ENCODE data around the gene CABCOCO1. TPM values are rescaled to one million over a fixed set of nuclear protein-coding genes. Genes with fewer than 3 reads are reported as not detected.

The CABCOCO1 gene
- total and polyA plus RNA-seq, 10 of the 15 experiments (the other 5 are each of a cell fraction or from before 2014, with no cell fraction given): not detected

- Histone ChIP-seq H3K4me2 (ENCODE audit: control insufficient read depth, insufficient read depth) (no peak overlapping the region), H3K4me1 (ENCODE audit: control insufficient read depth, insufficient read depth, low read length) (no peaks in the 10 kb centered on the region), H4K20me1 (ENCODE audit: control insufficient read depth, insufficient read depth) (no peaks in the 10 kb centered on the region), H3K27me3 (replicated peaks in 1 of 2; ENCODE audit: control insufficient read depth in 2 of 2, insufficient read depth in 2 of 2, low read length in 1 of 2) (no peaks in the 10 kb centered on the region), H3K9ac (ENCODE audit: control insufficient read depth, insufficient read depth, low read length) (no peak overlapping the region), H3K79me2 (ENCODE audit: control insufficient read depth, insufficient read depth, low read length) (no peaks in the 10 kb centered on the region), H3K36me3 (ENCODE audit: control insufficient read depth in 2 of 2, insufficient read depth in 2 of 2, low read length in 1 of 2) (no peaks in the 10 kb centered on the region), H3K27ac (ENCODE audit: control insufficient read depth, insufficient read depth) (no peak overlapping the region), H3K4me3 (no peak overlapping the region), H2AFZ (ENCODE audit: control insufficient read depth, low read depth, low read length) (no peak overlapping the region), H3K9me3 (replicated peaks; ENCODE audit: control insufficient read depth, insufficient read depth, low read length) (no peaks in the 10 kb centered on the region)
- ChIA-PET POLR2A (no interaction called here), RAD21 (ENCODE audit: unreplicated experiment) (no interaction called here), SMC1A (ENCODE audit: uncharacterized antibody, unreplicated experiment) (interaction anchor here (0.9 kb wide), 1 partner anchor 10 kb away, joined by 4 read pairs; no protein-coding TSS in a partner anchor), CTCF (interaction anchor here (1.4 kb wide), 1 partner anchor 11 kb away, joined by 3 read pairs; no protein-coding TSS in a partner anchor)
- no peak for TF ChIP-seq SREBF1 (IDR thresholded peaks at IDR 0.05; ENCODE audit: low read length)
- TF ChIP-seq RAD51 (IDR thresholded peaks at IDR 0.05): no peak
- TF ChIP-seq SMAD5 (IDR thresholded peaks at IDR 0.05; ENCODE audit: low read depth): no peak
- no peak for TF ChIP-seq POLR2AphosphoS2 (IDR thresholded peaks at IDR 0.05; ENCODE audit: low read depth, low read length)
- TF ChIP-seq ZNF24 (IDR thresholded peaks at IDR 0.05): no peak
- FAIRE-seq (no peak), DNase-seq (ENCODE audit: low read depth, low spot score) (no peak), ATAC-seq (no peak)
- in situ Hi-C loops (cut with MboI): no loop called here
- intact Hi-C loops (cut with micrococcal nuclease; ENCODE audit: unreplicated experiment): no loop called here
- WGBS (ENCODE audit: insufficient coverage, insufficient replicate concordance, low lambda C conversion rate, missing lambda C conversion rate): 37% methylated on average over 3 of the region's 3 CpGs
- no TSS peak for BruUV-seq (replicated peaks)
Observed at GRCh38 chr10:61633665-61634064, 29.1 kb upstream of the CABCOCO1 start.

GRCh38 chr10:61634746-61635145 lies 28.0 kb upstream of the CABCOCO1 start:
- H3K27ac ChIP-seq (ENCODE audit: control insufficient read depth, insufficient read depth): no peak overlapping the region
- no peak for DNase-seq (ENCODE audit: low read depth, low spot score)
- in situ Hi-C loops (cut with MboI): no loop called here
- 20% methylated on average over 1 of the region's 1 CpG for WGBS (ENCODE audit: insufficient coverage, insufficient replicate concordance, low lambda C conversion rate, missing lambda C conversion rate)
- ChIA-PET SMC1A (ENCODE audit: uncharacterized antibody, unreplicated experiment) (no interaction called here), POLR2A (no interaction called here), RAD21 (ENCODE audit: unreplicated experiment) (no interaction called here), CTCF (no interaction called here)
- no peak for ATAC-seq
- H3K36me3 ChIP-seq (ENCODE audit: control insufficient read depth in 2 of 2, insufficient read depth in 2 of 2, low read length in 1 of 2): no peaks in the 10 kb centered on the region
- intact Hi-C loops (cut with micrococcal nuclease; ENCODE audit: unreplicated experiment): no loop called here
- no peak for FAIRE-seq
- H3K79me2 ChIP-seq (ENCODE audit: control insufficient read depth, insufficient read depth, low read length): no peaks in the 10 kb centered on the region
- H3K9ac ChIP-seq (ENCODE audit: control insufficient read depth, insufficient read depth, low read length): no peak overlapping the region
- no peak overlapping the region for H2AFZ ChIP-seq (ENCODE audit: control insufficient read depth, low read depth, low read length)
- no peak overlapping the region for H3K4me3 ChIP-seq
- no peak overlapping the region for H3K4me2 ChIP-seq (ENCODE audit: control insufficient read depth, insufficient read depth)
- H3K27me3 ChIP-seq (replicated peaks in 1 of 2; ENCODE audit: control insufficient read depth in 2 of 2, insufficient read depth in 2 of 2, low read length in 1 of 2): no peaks in the 10 kb centered on the region
- BruUV-seq (replicated peaks): no TSS peak
- no peaks in the 10 kb centered on the region for H4K20me1 ChIP-seq (ENCODE audit: control insufficient read depth, insufficient read depth)
- H3K9me3 ChIP-seq (replicated peaks; ENCODE audit: control insufficient read depth, insufficient read depth, low read length): no peaks in the 10 kb centered on the region
- no peaks in the 10 kb centered on the region for H3K4me1 ChIP-seq (ENCODE audit: control insufficient read depth, insufficient read depth, low read length)
- no peak for TF ChIP-seq TCF7 (IDR thresholded peaks at IDR 0.05; ENCODE audit: borderline replicate concordance)
- no peak for TF ChIP-seq BMI1 (IDR thresholded peaks at IDR 0.05; ENCODE audit: borderline replicate concordance)
- TF ChIP-seq RUNX3 (IDR thresholded peaks at IDR 0.05; ENCODE audit: low read length): no peak
- no peak for TF ChIP-seq MTA3 (IDR thresholded peaks at IDR 0.05; ENCODE audit: borderline replicate concordance, low read length)
- no peak for TF ChIP-seq TARDBP (IDR thresholded peaks at IDR 0.05; ENCODE audit: borderline replicate concordance)
- TF ChIP-seq KLF5 (IDR thresholded peaks at IDR 0.05; ENCODE audit: partially characterized antibody): no peak
- no peak for TF ChIP-seq CEBPB (IDR thresholded peaks at IDR 0.05; ENCODE audit: borderline replicate concordance in 1 of 2, low read depth in 2 of 2, low read length in 2 of 2)
- TF ChIP-seq CEBPZ (IDR thresholded peaks at IDR 0.05; ENCODE audit: low read depth, low read length): no peak
- TF ChIP-seq RB1 (IDR thresholded peaks at IDR 0.05; ENCODE audit: borderline replicate concordance): no peak
- no peak for TF ChIP-seq SIX5 (IDR thresholded peaks at IDR 0.05; ENCODE audit: low read depth, low read length, severe bottlenecking)
- TF ChIP-seq MEF2A (IDR thresholded peaks at IDR 0.05; ENCODE audit: insufficient read depth, low read depth, low read length): no peak
